ENCODE data around the gene POU2F1. TPM values are rescaled to one million over a fixed set of nuclear protein-coding genes. Genes with fewer than 3 reads are reported as not detected.
"Not testable (repeated sequence)": the region's sequence is repeated elsewhere in the genome, so short reads cannot be mapped to it uniquely, and the experiment has no call there.

POU2F1 gene
- total RNA-seq, 5 donors from 2014 or later (not counting 1 experiment from before 2014, with no cell fraction given) = 15.1 to 34.5 (median 22.6) TPM

DNA sequence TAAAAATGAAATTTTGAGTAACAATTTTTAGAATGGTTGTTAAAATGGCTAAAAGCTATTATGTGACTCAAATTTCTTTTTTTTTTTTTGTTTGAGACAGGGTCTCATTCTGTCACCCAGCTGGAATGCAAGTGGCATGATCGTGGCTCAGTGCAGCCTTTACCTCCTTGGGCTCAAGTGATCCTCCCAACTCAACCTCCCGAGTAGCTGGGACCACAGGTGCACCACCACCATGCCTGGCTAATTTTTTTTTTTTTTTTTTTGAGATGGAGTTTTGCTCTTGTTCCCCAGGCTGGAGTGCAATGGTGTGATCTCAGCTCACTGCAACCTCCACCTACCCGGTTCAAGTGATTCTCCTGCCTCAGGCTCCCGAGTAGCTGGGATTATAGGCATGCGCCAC is 24.5 kb downstream of the POU2F1 start:
- CTCF ChIA-PET = interaction anchor here (0.6 to 1.8 kb wide), 6 partner anchors 10 to 288 kb away, joined by 3 to 6 read pairs (median 4); no protein-coding TSS in a partner anchor
- H3K36me3 ChIP-seq (ENCODE audit: control insufficient read depth in 2 of 2, extremely low read depth in 1 of 2, insufficient read depth in 1 of 2, low read length in 1 of 2); H3K27me3 ChIP-seq (replicated peaks in 1 of 2; ENCODE audit: control insufficient read depth in 2 of 2, extremely low read depth in 1 of 2, insufficient read depth in 2 of 2, low read length in 1 of 2); ATAC-seq (replicated peaks in 1 of 4); H3K27ac Mint-ChIP-seq; H3K27ac ChIP-seq (ENCODE audit: low read length); H3K9me3 Mint-ChIP-seq; DNase-seq; H3K4me3 ChIP-seq (ENCODE audit: control insufficient read depth in 1 of 2, extremely low read depth in 1 of 2, low read length in 1 of 2); H3K4me1 ChIP-seq (ENCODE audit: control insufficient read depth in 1 of 2, extremely low read depth in 1 of 2, insufficient read depth in 2 of 2, low read length in 2 of 2); H3K4me3 Mint-ChIP-seq; H3K9me3 ChIP-seq; H3K27me3 Mint-ChIP-seq: not testable (repeated sequence)
- peaks cover 15% of the 10 kb centered on the region for H3K36me3 Mint-ChIP-seq
- H3K4me1 Mint-ChIP-seq = peaks cover 36 to 39% (median 38%) of the 10 kb centered on the region in 3 donors
- WGBS (ENCODE audit: insufficient coverage) = 100% methylated on average over 1 of the region's 5 CpGs
- POLR2A ChIA-PET = interaction anchor here in 1 of 2 donors (0.5 to 1.3 kb wide), 2 partner anchors 21 to 34 kb away, joined by 3 read pairs; no protein-coding TSS in a partner anchor

DNA sequence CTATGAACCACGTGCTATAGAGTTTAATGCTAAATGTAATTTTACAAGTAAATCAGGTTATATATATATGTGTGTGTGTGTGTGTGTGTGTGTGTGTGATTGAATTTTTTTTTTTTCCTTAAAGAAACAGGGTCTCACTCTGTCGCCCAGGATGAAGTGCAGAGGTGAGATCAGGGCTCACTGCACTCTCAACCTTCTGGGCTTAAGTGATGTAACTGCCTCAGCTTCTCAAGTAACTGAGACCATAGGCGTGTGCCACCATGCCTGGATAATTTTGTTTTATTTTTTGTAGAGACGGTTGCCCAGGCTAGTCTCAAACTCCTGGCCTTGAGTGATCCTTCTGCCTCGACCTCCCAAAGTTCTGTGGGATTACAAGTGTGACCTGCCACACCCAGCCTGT is 26.3 kb downstream of the POU2F1 start:
- no peak overlapping the region for H3K4me3 ChIP-seq (ENCODE audit: control insufficient read depth in 1 of 2, extremely low read depth in 1 of 2, low read length in 1 of 2)
- Mint-ChIP-seq H3K36me3 (peaks cover 15% of the 10 kb centered on the region), H3K9me3 (peaks cover 0 to 5% (median 3%) of the 10 kb centered on the region in 3 donors), H3K4me1 (peaks cover 36 to 39% (median 38%) of the 10 kb centered on the region in 3 donors), H3K4me3 (no peak overlapping the region), H3K27ac (no peak overlapping the region), H3K27me3 (no peaks in the 10 kb centered on the region)
- H3K9me3 ChIP-seq = no peaks in the 10 kb centered on the region
- H3K27me3 ChIP-seq (replicated peaks in 1 of 2; ENCODE audit: control insufficient read depth in 2 of 2, extremely low read depth in 1 of 2, insufficient read depth in 2 of 2, low read length in 1 of 2) = no peaks in the 10 kb centered on the region
- no peaks in the 10 kb centered on the region for H3K36me3 ChIP-seq (ENCODE audit: control insufficient read depth in 2 of 2, extremely low read depth in 1 of 2, insufficient read depth in 1 of 2, low read length in 1 of 2)
- no peak for DNase-seq
- POLR2A ChIA-PET = no interaction called here
- no peaks in the 10 kb centered on the region for H3K4me1 ChIP-seq (ENCODE audit: control insufficient read depth in 1 of 2, extremely low read depth in 1 of 2, insufficient read depth in 2 of 2, low read length in 2 of 2)
- ATAC-seq (replicated peaks in 1 of 4) = no peak
- CTCF ChIA-PET = interaction anchor here in 1 of 2 donors (0.7 to 1.8 kb wide), 2 partner anchors 14 to 206 kb away, joined by 3 to 4 read pairs; no protein-coding TSS in a partner anchor
- 67% methylated on average over 3 of the region's 5 CpGs for WGBS (ENCODE audit: insufficient coverage)
- H3K27ac ChIP-seq (ENCODE audit: low read length) = no peak overlapping the region

DNA sequence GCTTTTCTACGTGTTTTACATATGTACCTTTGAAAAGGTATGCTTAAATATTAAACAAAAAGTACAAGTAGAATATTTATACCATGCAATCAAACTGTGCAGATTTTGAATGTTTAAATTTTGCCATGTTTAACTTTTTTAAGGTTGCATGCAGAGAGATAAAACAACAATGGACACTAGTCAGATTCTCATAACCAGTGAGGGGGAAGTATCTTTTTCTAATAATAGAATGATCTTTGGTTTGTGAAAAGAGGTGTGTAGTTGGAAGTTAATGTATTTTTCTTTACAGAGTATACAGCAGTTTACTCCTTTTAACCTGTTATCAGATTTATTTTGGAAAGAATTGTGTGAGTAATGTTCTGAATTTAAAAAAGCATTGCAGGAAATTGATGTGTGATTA is 27.1 kb downstream of the POU2F1 start:
- no peak overlapping the region for H3K4me3 ChIP-seq (ENCODE audit: control insufficient read depth in 1 of 2, extremely low read depth in 1 of 2, low read length in 1 of 2)
- H3K27me3 Mint-ChIP-seq = no peaks in the 10 kb centered on the region
- POLR2A ChIA-PET = no interaction called here
- no peak overlapping the region for H3K27ac Mint-ChIP-seq
- no peaks in the 10 kb centered on the region for H3K36me3 ChIP-seq (ENCODE audit: control insufficient read depth in 2 of 2, extremely low read depth in 1 of 2, insufficient read depth in 1 of 2, low read length in 1 of 2)
- H3K27me3 ChIP-seq (replicated peaks in 1 of 2; ENCODE audit: control insufficient read depth in 2 of 2, extremely low read depth in 1 of 2, insufficient read depth in 2 of 2, low read length in 1 of 2) = no peaks in the 10 kb centered on the region
- H3K9me3 ChIP-seq = no peaks in the 10 kb centered on the region
- WGBS (ENCODE audit: insufficient coverage) = no CpG with 5 or more reads among the region's 1 CpG
- no peaks in the 10 kb centered on the region for H3K4me1 ChIP-seq (ENCODE audit: control insufficient read depth in 1 of 2, extremely low read depth in 1 of 2, insufficient read depth in 2 of 2, low read length in 2 of 2)
- CTCF ChIA-PET = interaction anchor here in 1 of 2 donors (0.7 kb wide), 1 partner anchor 206 kb away, joined by 3 read pairs; no protein-coding TSS in a partner anchor
- H3K4me1 Mint-ChIP-seq = peaks cover 33 to 38% (median 36%) of the 10 kb centered on the region in 3 donors
- H3K27ac ChIP-seq (ENCODE audit: low read length) = no peak overlapping the region
- no peak overlapping the region for H3K4me3 Mint-ChIP-seq
- DNase-seq (no peak), ATAC-seq (replicated peaks in 1 of 4) (no peak)
- peaks cover 15% of the 10 kb centered on the region for H3K36me3 Mint-ChIP-seq
- peaks cover 0 to 5% (median 3%) of the 10 kb centered on the region in 3 donors for H3K9me3 Mint-ChIP-seq

DNA sequence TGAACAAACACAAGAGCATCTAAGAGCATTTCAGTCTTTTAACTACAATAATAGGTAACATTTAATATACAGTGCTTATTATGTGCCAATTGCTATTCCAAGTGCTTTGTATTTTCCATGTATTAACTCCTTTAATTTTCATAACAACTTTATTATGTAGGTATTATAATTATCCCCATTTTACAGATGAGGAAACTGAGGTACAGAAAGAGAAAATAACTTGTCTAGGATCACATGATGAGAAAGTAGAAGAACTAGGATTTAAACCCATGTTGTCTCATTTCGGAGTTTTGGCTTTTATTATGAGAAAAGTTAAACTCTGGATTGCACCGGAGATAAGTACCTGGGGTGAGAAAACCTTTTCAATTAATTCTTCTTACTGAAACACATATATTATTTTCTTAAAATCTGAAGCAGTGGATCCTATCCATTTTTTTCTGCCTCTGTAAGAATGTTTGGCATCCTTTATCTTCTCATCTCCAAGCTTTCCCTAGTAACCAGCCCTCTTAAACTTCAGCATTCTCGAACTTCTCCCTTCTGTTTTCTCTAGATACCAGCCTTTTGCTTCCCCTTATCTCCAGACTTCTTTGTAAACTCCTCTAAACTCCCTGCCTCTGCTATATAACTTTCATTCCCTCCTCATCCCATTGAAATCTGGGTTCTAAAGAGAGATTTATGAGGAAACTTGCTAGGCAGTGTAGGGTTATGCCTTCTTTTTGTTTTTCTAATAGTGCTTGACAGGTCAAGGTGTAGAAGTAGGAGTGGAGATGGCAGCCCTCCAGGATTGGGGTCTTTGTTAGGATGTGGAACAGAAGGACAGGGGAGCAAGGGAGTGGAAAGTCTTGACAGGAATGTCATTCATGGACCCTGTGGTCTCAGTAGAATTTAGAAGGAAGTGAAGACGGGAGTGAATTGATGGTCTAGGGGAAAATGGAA is 28.3 kb downstream of the POU2F1 start:
- Histone ChIP-seq H3K27ac (ENCODE audit: low read length) (no peak overlapping the region), H3K27me3 (replicated peaks in 1 of 2; ENCODE audit: control insufficient read depth in 2 of 2, extremely low read depth in 1 of 2, insufficient read depth in 2 of 2, low read length in 1 of 2) (no peaks in the 10 kb centered on the region), H3K4me1 (ENCODE audit: control insufficient read depth in 1 of 2, extremely low read depth in 1 of 2, insufficient read depth in 2 of 2, low read length in 2 of 2) (no peaks in the 10 kb centered on the region), H3K9me3 (no peaks in the 10 kb centered on the region), H3K36me3 (ENCODE audit: control insufficient read depth in 2 of 2, extremely low read depth in 1 of 2, insufficient read depth in 1 of 2, low read length in 1 of 2) (no peaks in the 10 kb centered on the region), H3K4me3 (ENCODE audit: control insufficient read depth in 1 of 2, extremely low read depth in 1 of 2, low read length in 1 of 2) (no peak overlapping the region)
- CTCF ChIA-PET = no interaction called here
- 100% methylated on average over 1 of the region's 4 CpGs for WGBS (ENCODE audit: insufficient coverage)
- DNase-seq (no peak), ATAC-seq (replicated peaks in 1 of 4) (no peak)
- peaks cover 0 to 2% (median under 1%) of the 10 kb centered on the region in 3 donors for H3K9me3 Mint-ChIP-seq
- H3K4me1 Mint-ChIP-seq = peaks cover 29 to 38% (median 36%) of the 10 kb centered on the region in 3 donors
- H3K4me3 Mint-ChIP-seq = no peak overlapping the region
- POLR2A ChIA-PET = no interaction called here
- H3K27me3 Mint-ChIP-seq = no peaks in the 10 kb centered on the region
- H3K36me3 Mint-ChIP-seq = peaks cover 11% of the 10 kb centered on the region
- H3K27ac Mint-ChIP-seq = no peak overlapping the region

DNA sequence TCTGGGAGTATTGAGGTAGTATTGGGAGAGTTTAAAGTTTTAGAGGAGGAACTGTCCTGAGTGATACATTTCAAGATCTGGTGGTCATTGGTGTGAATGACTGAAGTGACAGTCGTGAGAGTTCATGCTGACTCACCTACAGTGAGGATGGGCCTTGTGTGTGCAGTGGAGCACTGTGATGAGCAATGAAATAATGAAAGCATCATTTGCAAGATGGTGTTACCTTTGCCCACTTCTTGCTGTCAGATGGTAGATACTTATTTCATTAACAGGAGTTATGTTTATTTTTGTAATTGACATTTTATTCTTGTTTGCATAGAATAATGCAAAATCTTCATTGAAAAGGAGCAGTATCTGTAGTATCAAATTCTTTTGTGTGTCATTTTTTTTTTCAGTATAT is 29.0 kb downstream of the POU2F1 start:
- Mint-ChIP-seq H3K9me3 (no peaks in the 10 kb centered on the region), H3K4me1 (peaks cover 29 to 37% (median 36%) of the 10 kb centered on the region in 3 donors), H3K27me3 (no peaks in the 10 kb centered on the region), H3K4me3 (no peak overlapping the region), H3K36me3 (peaks cover 5% of the 10 kb centered on the region), H3K27ac (no peak overlapping the region)
- Histone ChIP-seq H3K27ac (ENCODE audit: low read length) (no peak overlapping the region), H3K4me3 (ENCODE audit: control insufficient read depth in 1 of 2, extremely low read depth in 1 of 2, low read length in 1 of 2) (no peak overlapping the region), H3K4me1 (ENCODE audit: control insufficient read depth in 1 of 2, extremely low read depth in 1 of 2, insufficient read depth in 2 of 2, low read length in 2 of 2) (no peaks in the 10 kb centered on the region), H3K36me3 (ENCODE audit: control insufficient read depth in 2 of 2, extremely low read depth in 1 of 2, insufficient read depth in 1 of 2, low read length in 1 of 2) (no peaks in the 10 kb centered on the region), H3K27me3 (replicated peaks in 1 of 2; ENCODE audit: control insufficient read depth in 2 of 2, extremely low read depth in 1 of 2, insufficient read depth in 2 of 2, low read length in 1 of 2) (no peaks in the 10 kb centered on the region), H3K9me3 (no peaks in the 10 kb centered on the region)
- ATAC-seq (replicated peaks in 1 of 4) = no peak
- 38% methylated on average over 1 of the region's 1 CpG for WGBS (ENCODE audit: insufficient coverage)
- ChIA-PET CTCF (no interaction called here), POLR2A (no interaction called here)
- DNase-seq = no peak

DNA sequence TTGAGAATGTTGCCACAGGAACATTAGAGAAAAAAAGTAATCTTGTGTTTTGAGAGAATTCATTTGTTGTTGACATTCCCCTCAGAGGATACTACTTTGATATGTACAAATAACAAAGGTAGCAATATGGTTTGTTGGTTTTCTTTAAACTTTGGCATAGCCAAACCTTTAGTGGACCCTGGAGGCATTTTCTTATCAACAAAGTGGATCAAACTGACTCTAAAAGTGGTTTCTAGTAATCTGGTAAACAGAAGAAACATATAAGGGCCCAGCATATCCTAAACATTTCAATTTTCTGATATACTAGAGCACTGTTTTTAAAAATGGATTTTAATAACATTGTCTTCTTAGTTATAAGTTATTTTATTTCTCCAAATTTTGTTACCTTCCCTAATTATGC is 29.8 kb downstream of the POU2F1 start:
- Mint-ChIP-seq H3K36me3 (peaks cover 5% of the 10 kb centered on the region), H3K27me3 (no peaks in the 10 kb centered on the region), H3K27ac (no peak overlapping the region), H3K9me3 (no peaks in the 10 kb centered on the region), H3K4me1 (peaks cover 34 to 44% (median 42%) of the 10 kb centered on the region in 3 donors), H3K4me3 (no peak overlapping the region)
- CTCF ChIA-PET = interaction anchor here in 1 of 2 donors (1.2 kb wide), 1 partner anchor 8 kb away, joined by 3 read pairs; no protein-coding TSS in a partner anchor
- DNase-seq = no peak
- POLR2A ChIA-PET = no interaction called here
- Histone ChIP-seq H3K4me3 (ENCODE audit: control insufficient read depth in 1 of 2, extremely low read depth in 1 of 2, low read length in 1 of 2) (no peak overlapping the region), H3K4me1 (ENCODE audit: control insufficient read depth in 1 of 2, extremely low read depth in 1 of 2, insufficient read depth in 2 of 2, low read length in 2 of 2) (no peaks in the 10 kb centered on the region), H3K9me3 (no peaks in the 10 kb centered on the region), H3K27ac (ENCODE audit: low read length) (no peak overlapping the region), H3K27me3 (replicated peaks in 1 of 2; ENCODE audit: control insufficient read depth in 2 of 2, extremely low read depth in 1 of 2, insufficient read depth in 2 of 2, low read length in 1 of 2) (no peaks in the 10 kb centered on the region), H3K36me3 (ENCODE audit: control insufficient read depth in 2 of 2, extremely low read depth in 1 of 2, insufficient read depth in 1 of 2, low read length in 1 of 2) (no peaks in the 10 kb centered on the region)
- ATAC-seq (replicated peaks in 1 of 4) = no peak

All from T-cell (primary cell).